LHCN-M2 (cell line): ENCODE results near the gene ZNF648. TPM values are rescaled to one million over a fixed set of nuclear protein-coding genes. Genes with fewer than 3 reads are reported as not detected.
"Not testable (repeated sequence)": the region's sequence is repeated elsewhere in the genome, so short reads cannot be mapped to it uniquely, and the experiment has no call there.

Experiments
- DNase-seq: peaks from one replicate; pipeline ENCODE4 v3.0.0-alpha.2; 2012; ENCODE audit warnings: low read depth
- total RNA-seq: library from RNA; depleted of rRNA; stranded (reverse); fragments of >200 nt; gene quantifications from 2 replicates; pipeline ENCODE4 v1.2.3, GENCODE V29; 2014

ZNF648 gene
- total RNA-seq, 1 experiment from 2014 or later = not detected

DNA sequence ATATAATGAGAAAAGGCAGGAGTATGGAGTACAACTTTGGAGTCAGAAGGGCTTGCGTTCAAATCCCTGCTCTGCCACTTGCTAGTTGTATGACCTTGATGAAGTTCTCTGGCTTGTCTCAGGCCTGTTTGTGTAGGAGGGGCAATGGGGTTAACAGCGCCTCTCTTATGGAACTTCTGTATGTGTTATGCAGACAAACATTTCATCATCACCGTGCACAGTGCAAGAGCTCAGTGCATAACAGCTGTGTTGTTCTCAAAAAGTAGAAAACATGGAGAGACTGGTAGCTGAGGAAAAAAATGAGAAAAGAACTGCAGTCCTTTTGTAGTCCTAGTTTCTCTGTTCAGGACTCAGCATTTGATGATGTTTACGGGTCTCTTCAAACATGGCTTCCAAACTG, 10.4 kb upstream of the ZNF648 start:
- no peak for DNase-seq

- peak; percentile 14 for DNase-seq
Measured at GRCh38 chr1:182069028-182069466, 7.5 kb upstream of the ZNF648 start.

DNA sequence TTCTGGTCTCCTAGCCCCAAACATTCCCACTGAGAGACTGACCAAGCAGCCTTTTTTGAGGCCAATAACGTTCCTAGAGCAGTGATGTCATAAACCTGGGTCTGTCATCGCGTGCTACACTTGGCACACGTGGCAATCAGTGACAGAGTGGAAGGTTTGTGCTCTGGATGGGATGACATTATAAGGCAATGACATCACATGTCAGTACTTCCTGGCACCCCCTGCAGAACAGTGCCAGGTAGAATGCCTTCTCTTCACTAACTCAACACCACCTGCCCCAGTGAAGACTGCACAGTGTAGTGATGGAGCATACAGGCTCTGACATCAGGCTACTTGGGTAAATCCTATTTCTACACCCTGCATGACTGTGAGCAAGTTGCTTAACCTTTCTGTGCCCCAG, 5.4 kb upstream of the ZNF648 start:
- DNase-seq = no peak

GRCh38 chr1:182065126-182065845, 3.8 kb upstream of the ZNF648 start:
- no peak for DNase-seq

DNA sequence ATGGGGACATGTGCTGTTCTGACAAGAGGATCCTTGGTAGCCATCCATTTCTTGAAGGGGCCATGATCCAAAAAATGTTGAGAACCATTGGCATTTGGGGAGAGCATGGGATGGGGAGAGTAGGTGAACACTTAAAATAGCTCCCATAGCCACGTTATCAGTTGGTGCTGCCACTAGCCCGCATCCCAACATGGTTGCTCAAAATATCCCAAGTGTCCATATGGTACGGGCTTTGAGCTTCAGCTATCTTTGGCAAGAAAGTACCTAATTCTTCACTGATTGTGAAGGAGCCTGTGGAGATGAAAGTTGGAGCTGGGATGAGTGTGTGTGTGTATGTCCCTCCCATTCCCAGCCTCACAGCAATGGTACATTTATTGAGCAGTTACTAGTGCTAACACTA, 3.1 kb upstream of the ZNF648 start:
- no peak for DNase-seq

- no peak for DNase-seq
Measured at GRCh38 chr1:182062223-182062622, 711 bp upstream of the ZNF648 start.

- no peak for DNase-seq
Measured at GRCh38 chr1:182060877-182061276, 635 bp downstream of the ZNF648 start.

DNA sequence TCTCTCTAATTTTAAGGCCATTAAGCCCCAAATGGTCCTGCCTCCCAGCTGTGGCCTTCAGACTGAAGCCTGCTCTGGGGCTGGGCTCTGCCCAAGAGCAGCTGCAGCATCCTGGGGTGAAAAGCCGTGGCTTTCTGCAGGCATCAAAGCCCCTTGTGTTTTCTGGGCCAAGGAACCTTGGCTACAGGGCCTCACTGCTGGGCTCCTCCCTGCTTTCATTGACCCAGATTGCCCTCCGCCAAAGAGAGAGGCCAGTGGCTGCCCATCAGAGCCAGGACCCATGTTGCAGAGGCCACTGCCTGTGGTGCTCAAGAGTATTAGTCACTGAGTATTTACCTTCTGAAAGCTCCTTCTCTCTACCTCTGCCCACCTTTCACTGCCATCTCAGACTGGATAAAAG, 1.6 kb downstream of the ZNF648 start:
- no peak for DNase-seq

DNA sequence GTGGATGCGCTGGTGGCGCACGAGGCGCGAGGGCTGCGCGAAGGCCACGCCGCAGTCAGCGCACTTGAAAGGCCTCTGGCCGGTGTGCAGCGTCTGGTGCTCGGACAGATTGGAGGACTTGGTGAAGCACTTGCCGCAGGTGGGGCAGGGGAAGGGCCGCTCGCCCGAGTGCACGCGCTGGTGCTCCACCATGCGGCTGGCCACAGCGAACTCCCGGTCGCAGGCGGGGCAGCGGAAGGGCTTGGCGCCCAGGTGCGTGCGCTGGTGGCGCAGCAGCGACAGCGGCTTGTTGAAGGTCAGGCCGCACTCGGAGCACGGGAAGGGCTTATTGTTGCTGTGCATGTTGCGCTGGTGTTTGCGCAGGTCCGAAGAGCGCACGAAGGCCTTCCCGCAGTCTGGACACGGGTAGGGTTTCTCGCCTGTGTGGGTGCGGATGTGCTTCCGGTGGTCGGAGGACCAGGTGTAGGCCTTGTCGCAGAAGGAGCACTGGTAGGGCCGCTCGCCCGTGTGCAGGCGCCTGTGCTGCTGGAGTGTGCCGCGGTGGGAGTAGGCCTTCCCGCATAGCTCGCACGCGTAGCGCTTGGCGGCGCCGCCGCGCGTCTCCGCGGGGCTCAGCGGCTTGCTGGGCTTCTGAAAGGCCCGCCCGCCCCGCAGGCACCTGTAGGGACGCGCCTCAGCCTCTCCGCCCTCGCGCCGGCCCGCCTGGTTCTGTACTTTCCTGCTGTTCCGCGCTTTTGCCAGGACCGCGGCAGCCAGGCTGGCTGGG, 4.7 kb downstream of the ZNF648 start:
- no peak for DNase-seq

DNA sequence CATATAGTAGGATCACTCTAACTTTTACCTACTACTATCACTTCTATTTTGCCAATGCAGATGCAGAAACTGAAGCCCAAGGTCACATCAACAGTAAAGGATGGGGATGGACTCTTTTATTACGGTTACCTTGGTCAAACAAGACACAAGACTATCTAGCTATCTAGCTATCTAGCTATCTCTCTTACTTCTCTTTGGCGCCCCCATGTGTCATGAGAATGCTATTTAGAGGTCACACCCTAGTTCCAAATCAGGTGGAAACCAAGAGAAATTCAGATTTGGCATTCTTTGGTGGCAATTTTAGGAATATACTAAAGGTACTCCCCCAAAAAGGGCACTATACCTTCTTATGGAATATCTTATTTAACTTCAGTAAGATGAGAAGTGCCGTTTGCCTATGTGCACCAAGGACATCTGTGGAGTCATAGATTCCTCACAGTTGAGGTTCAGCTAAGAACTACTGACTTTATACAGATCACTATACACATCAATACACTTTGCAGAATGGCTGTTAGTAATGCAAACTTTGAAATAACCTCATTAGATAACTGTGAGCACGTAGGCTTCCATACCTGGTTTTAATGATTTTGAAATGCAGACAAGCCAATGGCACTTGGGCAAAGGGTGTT, 6.7 kb downstream of the ZNF648 start:
- peak; percentile 19 for DNase-seq

- DNase-seq = no peak
Measured at GRCh38 chr1:182052355-182052754, 9.2 kb downstream of the ZNF648 start.

GRCh38 chr1:182051938-182052337, 9.6 kb downstream of the ZNF648 start:
- peak; percentile 2 for DNase-seq

- no peak for DNase-seq
Measured at GRCh38 chr1:182050481-182051448, 10.7 kb downstream of the ZNF648 start.

DNA sequence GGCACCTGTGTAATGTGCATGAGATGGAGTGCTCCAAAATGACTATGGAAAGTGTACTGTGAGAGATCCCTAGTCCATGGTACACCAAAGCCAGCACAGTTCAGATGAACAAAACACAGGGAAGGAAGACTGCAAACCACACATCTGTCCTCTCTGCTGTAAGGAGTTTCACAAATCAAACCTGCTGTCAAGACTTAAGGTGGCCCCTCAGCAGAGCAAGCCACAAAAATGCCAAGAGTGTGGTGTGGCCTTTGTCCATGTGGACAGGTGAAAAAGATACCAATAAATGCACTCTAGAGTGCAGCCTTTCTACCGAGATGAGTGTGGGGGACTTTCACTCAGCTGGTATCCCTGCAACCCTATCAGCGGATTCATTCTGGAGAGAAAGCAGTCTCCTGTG, 12.9 kb downstream of the ZNF648 start:
- DNase-seq = no peak

DNA sequence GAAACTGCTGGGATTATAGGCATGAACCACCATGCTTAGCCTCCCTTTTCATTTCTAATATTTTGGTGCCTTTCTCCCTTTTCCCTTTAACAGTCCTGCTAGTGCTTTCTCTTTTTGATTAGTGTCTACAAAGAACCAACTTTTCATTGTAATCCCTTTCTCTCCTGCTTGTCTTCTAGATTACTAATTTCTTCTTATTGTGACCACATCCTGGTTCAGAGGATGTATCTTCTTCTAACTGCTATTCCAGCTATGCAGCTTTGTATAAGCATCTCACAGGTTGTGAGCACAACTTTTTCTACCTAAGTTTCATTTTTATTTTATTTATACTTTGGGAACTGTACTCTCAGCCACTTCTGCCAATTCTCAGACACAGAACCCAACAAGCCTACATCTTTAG, 14.7 kb downstream of the ZNF648 start:
- DNase-seq = no peak

DNA sequence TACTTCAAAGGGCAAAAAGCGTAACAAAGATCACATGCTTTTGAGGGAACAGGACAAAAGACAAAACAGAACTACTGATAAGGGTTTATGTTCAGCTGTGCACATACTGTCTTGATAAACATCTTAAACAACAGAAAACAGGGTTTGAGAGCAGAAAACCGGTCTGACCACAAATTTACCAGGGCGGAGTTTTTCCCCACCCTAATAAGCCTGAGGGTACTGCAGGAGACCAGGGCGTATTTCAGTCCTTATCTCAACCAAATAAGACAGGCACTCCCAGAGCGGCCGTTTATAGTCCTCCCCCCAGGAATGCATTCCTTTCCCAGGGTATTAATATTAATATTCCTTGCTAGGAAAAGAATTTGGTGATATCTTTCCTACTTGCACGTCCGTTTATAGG, 16.0 kb downstream of the ZNF648 start:
- DNase-seq = not testable (repeated sequence)

DNA sequence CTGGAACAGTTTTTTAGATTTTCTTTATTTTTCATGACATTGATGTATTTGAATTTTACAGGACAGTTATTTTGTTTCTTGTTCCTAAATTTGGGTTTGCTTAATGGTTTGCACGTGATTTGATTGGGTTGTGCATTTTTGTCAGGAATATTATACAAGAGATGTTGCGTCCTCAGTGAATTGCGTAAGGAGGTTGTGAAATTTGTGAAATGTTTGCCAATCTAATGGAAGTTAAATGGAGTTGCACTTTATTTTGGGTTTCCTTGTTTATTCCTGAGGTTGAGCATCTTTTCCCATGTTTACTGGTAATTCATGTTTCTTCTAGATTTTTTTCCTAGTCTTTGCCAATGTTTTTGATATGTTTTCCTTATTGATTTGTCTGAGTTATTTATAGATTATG, 19.9 kb downstream of the ZNF648 start:
- no peak for DNase-seq

GRCh38 chr1:182038220-182038619, 23.3 kb downstream of the ZNF648 start:
- DNase-seq = no peak

- no peak for DNase-seq
Measured at GRCh38 chr1:182035097-182035770, 26.3 kb downstream of the ZNF648 start.

GRCh38 chr1:182032251-182032650, 29.3 kb downstream of the ZNF648 start:
- DNase-seq = no peak
